Natural killer cell treated with Interleukin-12 subunit alpha and Interleukin-12 subunit beta and Interleukin-15 and Interleukin-18, amount 100 ng/mL, for 72 hours (primary cell): ENCODE results near the gene KISS1R. TPM values are rescaled to one million over a fixed set of nuclear protein-coding genes. Genes with fewer than 3 reads are reported as not detected.
"Not testable (repeated sequence)": the region's sequence is repeated elsewhere in the genome, so short reads cannot be mapped to it uniquely, and the experiment has no call there.

ENCODE experiments used
- ATAC-seq, 2 donors: fragments of 150-1000 bp; cut with Tn5 transposase in 1 of 2; sonication (Bioruptor Pico), chemical (Tn5 transposase) in 1 of 2; 2 replicates each; pipeline ENCODE4 v1.10.0; 2021
- DNase-seq: peaks from one replicate; pipeline ENCODE4 v3.0.0; 2022; ENCODE audit warnings: low spot score
- H3K27ac Mint-ChIP-seq, 2 donors: 1 replicate in 1 of 2; 2 replicates in 1 of 2; pipeline ENCODE4 v1.8.0; 2022; ENCODE audit warnings: mixed read lengths in 2 of 2, mild to moderate bottlenecking in 1 of 2, moderate library complexity in 1 of 2
- H3K27me3 Mint-ChIP-seq, 2 donors: 1 replicate in 1 of 2; 2 replicates in 1 of 2; pipeline ENCODE4 v1.8.0; 2022; ENCODE audit warnings: mixed read lengths in 2 of 2
- H3K36me3 Mint-ChIP-seq: one replicate; pipeline ENCODE4 v1.8.0; 2022; ENCODE audit warnings: mixed read lengths
- H3K4me1 Mint-ChIP-seq, 2 donors: 1 replicate in 1 of 2; 2 replicates in 1 of 2; pipeline ENCODE4 v1.8.0; 2022; ENCODE audit warnings: low read depth in 2 of 2, mixed read lengths in 2 of 2, mild to moderate bottlenecking in 1 of 2
- H3K4me3 Mint-ChIP-seq: one replicate; pipeline ENCODE4 v1.8.0; 2022; ENCODE audit warnings: mixed read lengths
- H3K9me3 Mint-ChIP-seq: 2 replicates; pipeline ENCODE4 v1.8.0; 2022; ENCODE audit warnings: mixed read lengths
- total RNA-seq, 2 donors: library from RNA; stranded (reverse); gene quantifications; one replicate each; pipeline ENCODE4 v1.2.3, GENCODE V29; 2022

Gene KISS1R
- total RNA-seq, 2 donors from 2014 or later = 1.1 TPM; not detected in 1

- DNase-seq (no peak), ATAC-seq (no peak)
- peaks cover 0 to 2% of the 10 kb centered on the region in 2 donors for H3K4me1 Mint-ChIP-seq
- H3K27ac Mint-ChIP-seq = no peak overlapping the region
- no peaks in the 10 kb centered on the region for H3K36me3 Mint-ChIP-seq
- H3K27me3 Mint-ChIP-seq = no peaks in the 10 kb centered on the region
- no peak overlapping the region for H3K4me3 Mint-ChIP-seq
- H3K9me3 Mint-ChIP-seq = no peaks in the 10 kb centered on the region
Observed at GRCh38 chr19:876089-876488, 41.0 kb upstream of the KISS1R start.

GRCh38 chr19:876780-877314, 40.3 kb upstream of the KISS1R start:
- DNase-seq (no peak), ATAC-seq (no peak)
- H3K4me3 Mint-ChIP-seq = no peak overlapping the region
- no peaks in the 10 kb centered on the region for H3K27me3 Mint-ChIP-seq
- peaks cover 0 to 2% of the 10 kb centered on the region in 2 donors for H3K4me1 Mint-ChIP-seq
- no peaks in the 10 kb centered on the region for H3K9me3 Mint-ChIP-seq
- no peak overlapping the region for H3K27ac Mint-ChIP-seq
- H3K36me3 Mint-ChIP-seq = no peaks in the 10 kb centered on the region

GRCh38 chr19:877992-878660, 39.0 kb upstream of the KISS1R start:
- H3K27ac Mint-ChIP-seq, DNase-seq, H3K4me3 Mint-ChIP-seq, H3K9me3 Mint-ChIP-seq, ATAC-seq, H3K27me3 Mint-ChIP-seq, H3K4me1 Mint-ChIP-seq, H3K36me3 Mint-ChIP-seq: not testable (repeated sequence)

- H3K27me3 Mint-ChIP-seq, H3K4me3 Mint-ChIP-seq, ATAC-seq, DNase-seq, H3K36me3 Mint-ChIP-seq, H3K27ac Mint-ChIP-seq, H3K9me3 Mint-ChIP-seq, H3K4me1 Mint-ChIP-seq: not testable (repeated sequence)
Observed at GRCh38 chr19:878751-879561, 38.2 kb upstream of the KISS1R start.

GRCh38 chr19:879711-880438, 37.3 kb upstream of the KISS1R start:
- H3K36me3 Mint-ChIP-seq = no peaks in the 10 kb centered on the region
- H3K27me3 Mint-ChIP-seq = no peaks in the 10 kb centered on the region
- no peak for DNase-seq
- ATAC-seq = no peak
- no peaks in the 10 kb centered on the region for H3K9me3 Mint-ChIP-seq
- no peak overlapping the region for H3K27ac Mint-ChIP-seq
- no peaks in the 10 kb centered on the region for H3K4me1 Mint-ChIP-seq
- H3K4me3 Mint-ChIP-seq = no peak overlapping the region

GRCh38 chr19:881385-882071, 35.6 kb upstream of the KISS1R start:
- no peak for ATAC-seq
- no peak overlapping the region for H3K27ac Mint-ChIP-seq
- H3K4me1 Mint-ChIP-seq = no peaks in the 10 kb centered on the region

GRCh38 chr19:882871-883497, 34.1 kb upstream of the KISS1R start:
- Mint-ChIP-seq H3K27ac (no peak overlapping the region), H3K27me3 (no peaks in the 10 kb centered on the region), H3K9me3 (no peaks in the 10 kb centered on the region), H3K4me1 (no peaks in the 10 kb centered on the region), H3K4me3 (no peak overlapping the region), H3K36me3 (no peaks in the 10 kb centered on the region)
- DNase-seq (no peak), ATAC-seq (no peak)

More at GRCh38 chr19:881385-882071, 35.6 kb upstream of the KISS1R start:
- DNase-seq = no peak
- H3K9me3 Mint-ChIP-seq = no peaks in the 10 kb centered on the region
- no peaks in the 10 kb centered on the region for H3K27me3 Mint-ChIP-seq
- no peaks in the 10 kb centered on the region for H3K36me3 Mint-ChIP-seq
- H3K4me3 Mint-ChIP-seq = no peak overlapping the region

GRCh38 chr19:883661-884211, 33.4 kb upstream of the KISS1R start:
- no peaks in the 10 kb centered on the region for H3K36me3 Mint-ChIP-seq
- no peaks in the 10 kb centered on the region for H3K9me3 Mint-ChIP-seq
- no peak for DNase-seq
- H3K4me1 Mint-ChIP-seq = no peaks in the 10 kb centered on the region
- H3K4me3 Mint-ChIP-seq = no peak overlapping the region
- no peak overlapping the region for H3K27ac Mint-ChIP-seq
- peak in 1 of 2 donors; percentile 4 for ATAC-seq
- no peaks in the 10 kb centered on the region for H3K27me3 Mint-ChIP-seq

GRCh38 chr19:884420-885211, 32.5 kb upstream of the KISS1R start:
- peak in 1 of 2 donors; percentile 3 for ATAC-seq
- no peak for DNase-seq
- no peak overlapping the region for H3K4me3 Mint-ChIP-seq
- H3K9me3 Mint-ChIP-seq = no peaks in the 10 kb centered on the region
- H3K4me1 Mint-ChIP-seq = no peaks in the 10 kb centered on the region
- H3K27me3 Mint-ChIP-seq = no peaks in the 10 kb centered on the region
- no peaks in the 10 kb centered on the region for H3K36me3 Mint-ChIP-seq
- H3K27ac Mint-ChIP-seq = no peak overlapping the region

GRCh38 chr19:885536-886224, 31.5 kb upstream of the KISS1R start:
- ATAC-seq (no peak), DNase-seq (no peak)
- H3K9me3 Mint-ChIP-seq = no peaks in the 10 kb centered on the region
- no peak overlapping the region for H3K4me3 Mint-ChIP-seq
- no peaks in the 10 kb centered on the region for H3K27me3 Mint-ChIP-seq
- H3K27ac Mint-ChIP-seq = no peak overlapping the region
- no peaks in the 10 kb centered on the region for H3K36me3 Mint-ChIP-seq
- no peaks in the 10 kb centered on the region for H3K4me1 Mint-ChIP-seq

- H3K36me3 Mint-ChIP-seq = no peaks in the 10 kb centered on the region
- ATAC-seq (no peak), DNase-seq (no peak)
- no peak overlapping the region for H3K4me3 Mint-ChIP-seq
- H3K27me3 Mint-ChIP-seq = no peaks in the 10 kb centered on the region
- peaks cover under 1% of the 10 kb centered on the region in 2 donors for H3K4me1 Mint-ChIP-seq
- no peak overlapping the region for H3K27ac Mint-ChIP-seq
- no peaks in the 10 kb centered on the region for H3K9me3 Mint-ChIP-seq
Observed at GRCh38 chr19:887072-887471, 30.1 kb upstream of the KISS1R start.

- no peak for ATAC-seq
- Mint-ChIP-seq H3K27me3 (no peaks in the 10 kb centered on the region), H3K36me3 (no peaks in the 10 kb centered on the region), H3K27ac (no peak overlapping the region), H3K4me3 (no peak overlapping the region), H3K9me3 (no peaks in the 10 kb centered on the region), H3K4me1 (peaks cover 2 to 4% of the 10 kb centered on the region in 2 donors)
- DNase-seq = no peak
Observed at GRCh38 chr19:887599-887998, 29.5 kb upstream of the KISS1R start.
